ENCODE results near the gene DLG2. TPM values are rescaled to one million over a fixed set of nuclear protein-coding genes. Genes with fewer than 3 reads are reported as not detected.

Gene DLG2
- total and polyA plus RNA-seq, 2 of the 4 experiments (the other 2 are of a cell fraction), result 0.31 to 0.36 TPM

- no peak overlapping the region for H2AK5ac ChIP-seq (ENCODE audit: low read depth, low read length)
- no peaks in the 10 kb centered on the region for H3K9me3 ChIP-seq (ENCODE audit: control insufficient read depth, insufficient read depth, low read length)
- ATAC-seq (ENCODE audit: low read depth) (no peak), DNase-seq (no peak)
- H3K36me3 ChIP-seq (ENCODE audit: control insufficient read depth, insufficient read depth, low read length), result no peaks in the 10 kb centered on the region
- no peak overlapping the region for H2BK20ac ChIP-seq (ENCODE audit: low read depth, low read length)
- H4K91ac ChIP-seq (ENCODE audit: insufficient read depth, low read depth, low read length), result no peak overlapping the region
- ChIA-PET POLR2A (ENCODE audit: unreplicated experiment) (no interaction called here), CTCF (interaction anchor here (0.6 kb wide), 1 partner anchor 537 kb away, joined by 5 read pairs; no protein-coding TSS in a partner anchor)
- H4K8ac ChIP-seq (ENCODE audit: low read depth in 2 of 2, low read length in 2 of 2), result no peak overlapping the region
- H2BK15ac ChIP-seq (ENCODE audit: low read depth, low read length), result no peak overlapping the region
- H3K14ac ChIP-seq (replicated peaks; ENCODE audit: low read depth, low read length), result no peak overlapping the region
- TF ChIP-seq CHD1 (IDR thresholded peaks at IDR 0.05; ENCODE audit: low read depth, low read length) (no peak), CEBPB (IDR thresholded peaks at IDR 0.05; ENCODE audit: low read depth, low read length) (no peak), MXI1 (IDR thresholded peaks at IDR 0.05; ENCODE audit: borderline replicate concordance, low read depth, low read length) (no peak), FOS (IDR thresholded peaks at IDR 0.05; ENCODE audit: low read depth, low read length) (no peak), RFX5 (IDR thresholded peaks at IDR 0.05; ENCODE audit: low read depth, low read length) (no peak), ELK1 (IDR thresholded peaks at IDR 0.05; ENCODE audit: borderline replicate concordance, low read depth, low read length) (no peak), SMC3 (IDR thresholded peaks at IDR 0.05; ENCODE audit: low read depth, low read length) (no peak), MAFK (IDR thresholded peaks at IDR 0.05; ENCODE audit: low read depth, low read length) (no peak), RAD21 (IDR thresholded peaks at IDR 0.05; ENCODE audit: low read length) (no peak), USF2 (IDR thresholded peaks at IDR 0.05; ENCODE audit: low read depth, low read length) (no peak), POLR2A (IDR thresholded peaks at IDR 0.05; ENCODE audit: low read depth, low read length) (no peak), MAZ (IDR thresholded peaks at IDR 0.05; ENCODE audit: borderline replicate concordance, low read depth, low read length) (no peak), RCOR1 (IDR thresholded peaks at IDR 0.05; ENCODE audit: insufficient replicate concordance, low read length) (no peak), CTCF (conservative IDR thresholded peaks at IDR 0.05; ENCODE audit: low read depth, low read length) (no peak)
- H3K79me1 ChIP-seq (ENCODE audit: low read depth in 1 of 2, low read length in 2 of 2), result no peaks in the 10 kb centered on the region
- no peaks in the 10 kb centered on the region for H3K27me3 ChIP-seq (ENCODE audit: control insufficient read depth, insufficient read depth, low read length)
- H2BK120ac ChIP-seq (ENCODE audit: low read depth, low read length), result no peak overlapping the region
- no peak overlapping the region for H3K23ac ChIP-seq (ENCODE audit: low read depth, low read length)
- no peak overlapping the region for H3K9ac ChIP-seq (ENCODE audit: low read depth, low read length)
- no peaks in the 10 kb centered on the region for H4K20me1 ChIP-seq (ENCODE audit: insufficient read depth, low read length)
- no peak overlapping the region for H3K56ac ChIP-seq (ENCODE audit: extremely low read depth, insufficient read depth, low read length)
- no peak overlapping the region for H2AFZ ChIP-seq (replicated peaks; ENCODE audit: low read length, poor library complexity)
- H4K5ac ChIP-seq (ENCODE audit: low read depth, low read length), result no peak overlapping the region
- in situ Hi-C loops (cut with MboI; ENCODE audit: low sequenced_read_pairs), result no loop called here
- no TSS peak for BruUV-seq (replicated peaks)
- H3K9me1 ChIP-seq (ENCODE audit: insufficient read depth, low read length), result no peaks in the 10 kb centered on the region
- H2BK5ac ChIP-seq (ENCODE audit: low read depth, low read length, poor library complexity, severe bottlenecking), result no peak overlapping the region
- H3K4me2 ChIP-seq (ENCODE audit: low read depth, low read length), result no peak overlapping the region
- no peak overlapping the region for H3K27ac ChIP-seq (ENCODE audit: insufficient read depth, low read length)
- H3K4me1 ChIP-seq (ENCODE audit: control insufficient read depth, insufficient read depth, low read length), result no peaks in the 10 kb centered on the region
- no CpG with 5 or more reads among the region's 3 CpGs for WGBS, 2 experiments (ENCODE audit: extremely low coverage in 2 of 2, insufficient read length in 1 of 2)
- H3K4me3 ChIP-seq (ENCODE audit: insufficient read depth, low read depth, low read length), result no peak overlapping the region
- H3K18ac ChIP-seq (ENCODE audit: low read depth, low read length), result no peak overlapping the region
- dilution Hi-C loops (cut with HindIII; ENCODE audit: low sequenced_read_pairs, unreplicated experiment), result no loop called here
- intact Hi-C loops (cut with micrococcal nuclease), result no loop called here
- no peak overlapping the region for H3K4ac ChIP-seq (ENCODE audit: low read depth, low read length)
- no peak overlapping the region for H2AK9ac ChIP-seq (replicated peaks; ENCODE audit: low read depth, low read length, poor library complexity)
Measured at GRCh38 chr11:84243629-84244263, 1383.4 kb downstream of the DLG2 start.

All from IMR-90 (cell line).